ENCODE measurements around the gene HCN3.
"Not testable (repeated sequence)": the region's sequence is repeated elsewhere in the genome, so short reads cannot be mapped to it uniquely, and the experiment has no call there.

HCN3 gene
- 2.0 to 8.9 (median 4.5) reads per million in 9 experiments for total RNA-seq

DNA sequence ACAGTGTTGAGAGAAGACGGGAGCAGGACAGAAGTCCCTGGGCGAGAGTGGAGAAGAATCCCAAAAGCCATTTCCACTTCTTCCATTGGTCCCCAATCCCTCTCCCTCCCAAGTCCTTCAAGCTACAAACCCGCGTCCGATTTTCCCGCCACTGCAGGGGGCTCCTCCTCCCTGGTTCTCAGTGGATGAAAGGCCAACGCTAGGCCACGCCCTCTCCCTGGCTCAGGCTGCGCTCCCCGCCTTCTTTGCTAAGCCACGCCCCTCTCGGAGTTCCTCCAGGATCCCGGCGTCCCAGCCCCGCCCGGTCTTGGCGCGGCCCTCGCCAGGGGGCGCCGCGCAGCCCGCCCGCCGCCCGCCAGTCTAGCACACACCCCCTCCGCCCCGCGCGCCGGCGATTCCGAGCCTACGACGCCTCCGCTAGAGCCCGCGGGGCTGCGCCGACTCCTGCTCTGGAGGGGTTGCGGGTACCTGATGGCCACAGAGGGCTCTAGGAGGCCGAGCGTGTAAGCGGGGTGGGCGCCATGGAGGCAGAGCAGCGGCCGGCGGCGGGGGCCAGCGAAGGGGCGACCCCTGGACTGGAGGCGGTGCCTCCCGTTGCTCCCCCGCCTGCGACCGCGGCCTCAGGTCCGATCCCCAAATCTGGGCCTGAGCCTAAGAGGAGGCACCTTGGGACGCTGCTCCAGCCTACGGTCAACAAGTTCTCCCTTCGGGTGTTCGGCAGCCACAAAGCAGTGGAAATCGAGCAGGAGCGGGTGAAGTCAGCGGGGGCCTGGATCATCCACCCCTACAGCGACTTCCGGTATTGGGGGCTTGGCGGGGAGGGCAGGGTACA is at the start of gene HCN3:
Gene HCN3 (plus strand): TSS at position 394 of the 832 bp plus-strand sequence. CDS start 128 bp downstream, at position 522.
- peak within 1 kb of the TSS; percentile 1 to 19 for H3K27ac Mint-ChIP-seq
- peak; percentile 52 for ATAC-seq (replicated peaks)
- DNase-seq = peak; percentile 77 to 81 (median 81)
- H3K9me3 Mint-ChIP-seq = no peaks in the 10 kb centered on the region
- H3K4me1 Mint-ChIP-seq (ENCODE audit: low read depth in 2 of 2) = peaks cover 22 to 24% of the 10 kb centered on the region in 2 donors
- peaks cover 3% of the 10 kb centered on the region for H3K36me3 Mint-ChIP-seq (ENCODE audit: insufficient read depth)
- peak within 1 kb of the TSS; percentile 68 to 78 for H3K4me3 Mint-ChIP-seq
- H3K27me3 Mint-ChIP-seq = no peaks in the 10 kb centered on the region

DNA sequence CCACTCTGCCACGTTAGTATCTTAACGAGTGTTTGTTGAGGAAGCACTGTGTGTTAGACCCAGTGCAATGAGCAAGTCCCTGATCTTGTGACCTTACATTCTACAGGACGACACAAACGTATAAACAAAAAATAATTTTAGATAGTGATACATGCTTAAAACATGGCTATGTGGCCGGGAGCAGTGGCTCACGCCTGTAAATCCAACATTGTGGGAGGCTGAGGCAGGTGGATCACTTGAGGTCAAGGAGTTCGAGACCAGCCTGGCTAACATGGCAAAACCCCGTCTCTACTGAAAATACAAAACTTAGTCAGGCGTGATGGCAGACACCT is 49.2 kb upstream of the HCN3 start:
- ATAC-seq (replicated peaks) (no peak), DNase-seq (no peak)
- Mint-ChIP-seq H3K9me3 (no peaks in the 10 kb centered on the region), H3K4me3 (peak overlapping the region; percentile 88 to 92), H3K27me3 (no peaks in the 10 kb centered on the region), H3K4me1 (ENCODE audit: low read depth in 2 of 2) (peaks cover 12 to 15% of the 10 kb centered on the region in 2 donors), H3K27ac (peak overlapping the region; percentile 91 to 93), H3K36me3 (ENCODE audit: insufficient read depth) (peaks cover 12% of the 10 kb centered on the region)

DNA sequence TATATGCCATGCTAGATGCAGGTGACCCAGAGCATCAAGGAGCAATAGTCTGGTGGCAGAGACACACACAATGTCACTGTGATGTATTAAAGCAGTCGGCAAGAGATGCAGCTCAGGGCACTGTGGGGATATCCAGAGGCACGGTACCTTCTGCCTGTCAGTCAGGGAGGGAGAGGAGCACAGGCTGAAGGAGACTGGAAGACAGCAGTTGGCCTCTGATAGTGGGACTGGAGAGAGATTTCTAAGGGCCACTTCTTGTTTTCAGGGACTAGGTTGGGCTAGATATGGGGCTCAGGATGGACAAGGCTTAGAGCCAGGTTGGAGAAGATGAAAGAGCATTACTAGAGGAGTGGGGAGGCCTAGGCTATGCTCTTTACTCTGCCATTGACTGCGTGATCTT is 46.0 kb upstream of the HCN3 start:
- not testable (repeated sequence) for DNase-seq; H3K4me3 Mint-ChIP-seq; H3K27me3 Mint-ChIP-seq; H3K27ac Mint-ChIP-seq; ATAC-seq (replicated peaks); H3K9me3 Mint-ChIP-seq
- H3K4me1 Mint-ChIP-seq (ENCODE audit: low read depth in 2 of 2) = peaks cover 13 to 20% of the 10 kb centered on the region in 2 donors
- peaks cover 21% of the 10 kb centered on the region for H3K36me3 Mint-ChIP-seq (ENCODE audit: insufficient read depth)

DNA sequence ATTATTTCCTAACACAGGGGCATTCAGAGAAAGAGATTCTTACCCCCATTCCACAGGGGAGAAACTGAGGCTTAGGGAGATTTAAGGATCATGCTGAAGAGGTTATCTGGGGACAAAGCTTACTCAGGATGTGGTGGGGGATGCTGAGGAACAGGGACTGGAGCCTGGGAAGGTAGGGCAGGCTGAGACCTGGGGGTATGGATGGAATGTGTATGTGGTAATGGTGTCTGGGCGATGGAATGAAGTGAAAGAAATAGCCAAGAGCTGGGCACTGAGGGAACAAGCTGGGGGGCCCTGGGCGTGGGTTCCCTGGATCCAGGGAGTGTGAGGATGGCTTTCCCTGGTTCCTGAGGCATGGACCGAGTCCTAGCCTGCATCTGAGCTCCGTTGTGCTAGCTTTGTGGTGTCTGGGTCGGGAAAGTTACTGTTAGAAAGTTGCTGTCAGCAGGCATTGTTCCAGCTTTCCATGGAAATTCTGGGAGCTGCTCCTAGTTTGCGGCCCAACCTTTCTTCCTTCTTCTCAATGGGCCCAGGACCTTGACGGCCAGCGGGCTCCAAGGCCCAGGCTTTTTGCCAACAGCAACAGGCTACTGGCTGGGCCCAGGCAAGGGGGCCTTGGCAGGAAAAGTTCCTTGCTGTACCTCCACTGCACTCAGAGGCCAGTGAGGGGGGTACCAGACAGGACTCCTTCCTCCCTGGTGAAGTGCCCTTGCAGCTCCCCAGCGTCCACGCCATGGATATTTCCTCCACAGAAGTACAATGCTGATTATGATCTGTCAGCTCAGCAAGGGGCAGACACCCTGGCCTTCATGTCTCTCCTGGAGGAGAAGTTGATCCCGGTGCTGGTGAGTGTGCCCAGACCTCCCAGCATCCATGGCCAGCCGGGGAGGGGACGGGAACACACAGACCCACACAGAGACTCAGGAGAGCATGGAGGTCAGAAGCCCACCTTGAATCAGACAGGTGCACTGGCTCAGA is 45.0 kb upstream of the HCN3 start:
- not testable (repeated sequence) for H3K4me3 Mint-ChIP-seq; H3K9me3 Mint-ChIP-seq; H3K27ac Mint-ChIP-seq; ATAC-seq (replicated peaks); H3K27me3 Mint-ChIP-seq; DNase-seq
- Mint-ChIP-seq H3K36me3 (ENCODE audit: insufficient read depth) (peaks cover 15% of the 10 kb centered on the region), H3K4me1 (ENCODE audit: low read depth in 2 of 2) (peaks cover 4 to 12% of the 10 kb centered on the region in 2 donors)

DNA sequence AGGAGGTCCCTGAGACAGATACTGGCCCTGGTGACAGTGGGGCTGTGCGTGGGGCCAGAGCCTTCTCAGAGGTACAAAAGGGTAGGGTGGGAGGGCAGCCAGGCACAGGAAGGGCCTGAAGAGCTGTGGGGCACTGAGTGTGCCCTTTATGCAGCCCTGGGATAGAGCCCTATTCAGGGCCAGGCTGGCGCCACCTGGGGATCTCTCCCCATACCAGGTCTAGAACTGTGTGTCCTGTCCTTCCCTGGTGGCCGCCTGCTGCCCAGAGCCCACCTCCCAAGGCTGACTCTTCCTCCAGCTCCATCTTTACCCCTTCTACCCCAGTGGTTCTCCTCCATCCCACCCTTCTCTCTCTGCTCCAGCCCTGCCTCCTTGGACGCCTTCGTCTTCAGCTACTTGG is 43.8 kb upstream of the HCN3 start:
- H3K27me3 Mint-ChIP-seq, DNase-seq: not testable (repeated sequence)

DNA sequence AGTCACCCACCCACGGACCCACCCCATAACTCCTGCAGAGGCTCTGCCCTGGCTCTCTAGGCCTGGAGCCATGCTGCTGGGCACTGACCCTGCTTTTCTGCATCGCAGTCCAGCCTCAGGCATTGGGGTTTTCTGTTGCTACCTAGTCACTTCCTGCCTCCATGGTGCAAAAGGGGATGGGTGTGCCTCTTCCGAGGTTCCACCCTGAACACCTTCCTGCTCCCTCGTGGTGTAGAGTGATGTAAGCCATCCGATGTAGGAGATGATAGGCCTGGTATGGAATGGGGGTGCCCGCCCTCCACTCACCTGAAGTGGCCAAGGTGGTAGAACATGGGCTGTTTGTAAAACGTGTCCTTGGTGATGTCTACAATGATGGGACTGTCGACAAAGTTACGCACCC is 41.9 kb upstream of the HCN3 start:
- peaks cover 24% of the 10 kb centered on the region for H3K36me3 Mint-ChIP-seq (ENCODE audit: insufficient read depth)
- H3K27ac Mint-ChIP-seq = peak overlapping the region in 1 of 2 donors; percentile 12
- H3K27me3 Mint-ChIP-seq, DNase-seq, H3K9me3 Mint-ChIP-seq, H3K4me3 Mint-ChIP-seq: not testable (repeated sequence)
- peaks cover 4 to 12% of the 10 kb centered on the region in 2 donors for H3K4me1 Mint-ChIP-seq (ENCODE audit: low read depth in 2 of 2)
- ATAC-seq (replicated peaks) = peak; percentile 51

More for the DNA sequence above, 43.8 kb upstream of the HCN3 start:
- not testable (repeated sequence) for H3K4me1 Mint-ChIP-seq (ENCODE audit: low read depth in 2 of 2); ATAC-seq (replicated peaks); H3K9me3 Mint-ChIP-seq; H3K4me3 Mint-ChIP-seq; H3K27ac Mint-ChIP-seq
- H3K36me3 Mint-ChIP-seq (ENCODE audit: insufficient read depth) = peaks cover 17% of the 10 kb centered on the region

DNA sequence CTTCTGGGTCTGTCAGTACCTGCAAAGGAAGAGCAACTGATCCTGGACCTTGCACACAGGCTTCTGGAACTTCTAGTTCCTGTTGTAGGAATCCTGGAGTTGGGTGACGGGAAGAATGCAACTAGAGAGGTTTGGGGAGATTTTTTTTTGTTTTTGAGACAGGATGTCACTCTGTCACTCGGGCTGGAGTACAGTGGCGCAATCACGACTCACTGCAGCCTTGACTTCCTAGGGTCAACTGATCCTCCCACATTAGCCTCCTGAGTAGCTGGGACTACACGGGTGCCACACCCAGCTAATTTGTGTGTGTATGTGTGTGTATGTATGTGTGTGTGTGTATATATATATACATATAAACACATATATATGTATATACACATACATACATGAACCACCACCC is 40.8 kb upstream of the HCN3 start:
- H3K36me3 Mint-ChIP-seq (ENCODE audit: insufficient read depth) = peaks cover 24% of the 10 kb centered on the region
- H3K9me3 Mint-ChIP-seq = no peaks in the 10 kb centered on the region
- H3K4me1 Mint-ChIP-seq (ENCODE audit: low read depth in 2 of 2) = peaks cover 14 to 22% of the 10 kb centered on the region in 2 donors
- ATAC-seq (replicated peaks) (no peak), DNase-seq (no peak)
- H3K27me3 Mint-ChIP-seq = no peaks in the 10 kb centered on the region
- no peak overlapping the region for H3K4me3 Mint-ChIP-seq
- H3K27ac Mint-ChIP-seq = no peak overlapping the region

DNA sequence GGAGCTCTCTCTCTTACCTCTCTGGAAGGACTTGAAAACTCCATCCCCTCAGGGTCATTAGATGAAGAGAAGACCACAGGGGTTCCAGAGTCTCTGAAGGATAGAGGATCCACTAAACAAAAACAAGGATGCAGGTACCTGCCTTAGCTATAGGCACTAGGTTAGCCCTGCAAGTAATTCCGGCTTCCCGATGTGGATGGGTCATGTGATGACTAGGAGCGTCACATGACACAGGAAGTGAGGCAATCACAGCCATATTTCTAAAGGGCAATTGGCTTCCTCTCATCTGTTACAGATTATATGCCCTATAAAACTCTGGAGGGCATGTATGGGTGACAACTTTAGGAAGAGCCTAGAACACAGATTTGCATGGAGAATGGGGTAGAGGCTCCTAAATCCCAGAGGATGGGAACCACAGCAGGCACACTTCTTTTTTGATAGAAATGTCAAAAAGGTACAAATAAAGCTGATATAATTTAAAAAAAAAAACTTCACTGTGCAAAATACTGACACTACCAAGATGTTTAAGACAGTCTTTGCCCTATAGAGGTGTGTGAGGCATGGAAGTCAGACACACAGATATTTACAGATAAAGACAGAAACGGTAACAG is 36.1 kb upstream of the HCN3 start:
- DNase-seq = peak; percentile 62 to 70 (median 68)
- no peaks in the 10 kb centered on the region for H3K27me3 Mint-ChIP-seq
- peaks cover 0 to 2% of the 10 kb centered on the region in 2 donors for H3K9me3 Mint-ChIP-seq
- peak overlapping the region; percentile 91 to 92 for H3K27ac Mint-ChIP-seq
- H3K4me1 Mint-ChIP-seq (ENCODE audit: low read depth in 2 of 2) = peaks cover 28 to 32% of the 10 kb centered on the region in 2 donors
- peak; percentile 32 for ATAC-seq (replicated peaks)
- H3K4me3 Mint-ChIP-seq = peak overlapping the region; percentile 85 to 87
- H3K36me3 Mint-ChIP-seq (ENCODE audit: insufficient read depth) = peaks cover 38% of the 10 kb centered on the region

DNA sequence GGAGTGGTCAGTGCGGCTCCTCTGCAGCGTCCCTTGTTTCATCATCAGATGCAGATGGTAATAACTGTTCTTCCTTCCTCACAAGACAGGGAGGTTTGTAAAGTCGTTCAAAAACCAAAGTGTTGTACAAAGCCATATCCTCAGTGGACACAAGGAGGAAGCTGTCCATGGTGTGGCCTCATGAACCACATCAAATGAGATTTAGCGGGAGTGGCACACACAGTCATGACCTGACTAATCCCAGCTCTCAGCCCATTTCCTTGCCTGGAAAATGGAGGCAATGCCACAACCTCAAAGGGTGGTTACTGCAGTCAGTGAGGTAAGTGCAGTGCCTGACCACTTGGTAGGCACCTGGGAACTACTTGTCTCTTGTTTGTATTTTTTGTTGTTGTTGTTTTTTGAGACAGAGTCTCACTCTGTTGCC is 35.4 kb upstream of the HCN3 start:
- Mint-ChIP-seq H3K27ac (peak overlapping the region; percentile 91 to 92), H3K4me3 (peak overlapping the region; percentile 85 to 87), H3K27me3 (no peaks in the 10 kb centered on the region), H3K4me1 (ENCODE audit: low read depth in 2 of 2) (peaks cover 28 to 32% of the 10 kb centered on the region in 2 donors), H3K36me3 (ENCODE audit: insufficient read depth) (peaks cover 42% of the 10 kb centered on the region), H3K9me3 (peaks cover 0 to 2% of the 10 kb centered on the region in 2 donors)
- DNase-seq = no peak
- no peak for ATAC-seq (replicated peaks)

DNA sequence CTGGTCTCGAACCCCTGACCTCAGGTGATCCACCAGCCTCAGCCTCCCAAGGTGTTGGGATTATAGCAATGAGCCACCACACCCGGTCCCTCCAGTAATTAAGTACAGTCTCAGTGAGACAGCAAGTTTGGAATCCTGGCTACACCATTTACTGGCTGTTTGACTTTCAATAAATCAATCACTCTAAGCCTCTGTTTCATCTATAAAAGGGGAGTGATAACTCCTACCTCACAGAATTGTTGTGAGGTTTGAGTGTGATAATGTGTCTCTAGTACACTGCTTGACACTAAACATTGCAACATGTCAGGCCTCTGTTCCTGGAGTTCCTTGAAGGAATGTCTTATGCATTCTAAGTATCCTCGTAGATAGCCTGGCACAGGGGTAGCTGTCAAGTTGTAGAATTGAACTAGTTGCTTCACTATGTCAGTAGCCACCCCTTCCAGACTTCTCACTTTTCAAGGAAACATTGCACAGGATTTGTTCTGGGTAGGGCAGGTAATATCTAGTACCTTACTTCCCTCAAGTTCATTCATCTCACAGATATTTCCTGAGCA is 34.4 kb upstream of the HCN3 start:
- DNase-seq (no peak), ATAC-seq (replicated peaks) (no peak)
- Mint-ChIP-seq H3K27me3 (no peaks in the 10 kb centered on the region), H3K36me3 (ENCODE audit: insufficient read depth) (peaks cover 36% of the 10 kb centered on the region), H3K27ac (peak overlapping the region; percentile 97 to 98), H3K4me3 (peak overlapping the region; percentile 78 to 83), H3K4me1 (ENCODE audit: low read depth in 2 of 2) (peaks cover 28 to 32% of the 10 kb centered on the region in 2 donors), H3K9me3 (peaks cover 0 to 2% of the 10 kb centered on the region in 2 donors)

DNA sequence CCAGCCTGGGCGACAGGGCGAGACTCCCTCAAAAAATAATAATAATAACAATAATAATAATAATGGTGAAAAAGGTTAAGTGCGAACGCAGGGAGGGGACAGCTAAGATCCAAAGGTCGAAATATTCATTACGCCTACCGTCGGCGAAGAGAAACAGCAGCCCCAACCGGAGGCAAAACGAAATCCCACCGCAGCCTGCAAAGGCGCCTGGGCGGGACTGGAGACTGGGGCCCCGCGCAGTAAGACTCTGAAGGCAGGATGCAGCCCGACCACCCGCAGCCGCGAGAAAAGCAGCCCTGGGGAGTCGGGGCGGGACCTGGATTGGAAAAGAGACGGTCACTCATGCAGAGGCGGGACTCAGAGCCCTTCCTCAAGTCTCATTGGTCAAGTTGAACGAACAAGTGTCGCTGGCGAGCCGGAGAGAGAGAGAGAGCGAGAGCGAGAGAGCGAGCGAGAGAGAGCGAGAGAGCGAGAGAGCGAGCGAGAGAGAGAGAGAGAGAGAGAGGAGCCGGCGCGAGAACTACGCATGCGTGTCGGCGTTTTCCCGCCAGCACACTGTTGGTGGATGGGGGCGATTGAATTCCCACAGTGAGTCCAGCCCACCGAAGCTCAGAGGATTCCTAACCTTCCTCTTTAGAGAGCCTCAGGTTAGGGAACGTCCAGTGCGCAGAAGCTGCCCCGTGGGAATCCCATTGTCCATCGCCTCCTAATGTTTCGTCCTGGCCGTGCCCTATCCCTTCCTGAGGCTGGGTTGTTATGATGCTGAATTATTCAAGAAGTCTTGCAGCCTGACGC is 32.7 kb upstream of the HCN3 start:
- H3K27ac Mint-ChIP-seq = peak overlapping the region; percentile 97 to 98
- peak overlapping the region; percentile 78 to 83 for H3K4me3 Mint-ChIP-seq
- peaks cover 0 to 2% of the 10 kb centered on the region in 2 donors for H3K9me3 Mint-ChIP-seq
- no peaks in the 10 kb centered on the region for H3K27me3 Mint-ChIP-seq
- H3K4me1 Mint-ChIP-seq (ENCODE audit: low read depth in 2 of 2) = peaks cover 24 to 32% of the 10 kb centered on the region in 2 donors
- H3K36me3 Mint-ChIP-seq (ENCODE audit: insufficient read depth) = peaks cover 29% of the 10 kb centered on the region
- ATAC-seq (replicated peaks) = peak; percentile 96
- peak; percentile 92 to 97 (median 95) for DNase-seq

DNA sequence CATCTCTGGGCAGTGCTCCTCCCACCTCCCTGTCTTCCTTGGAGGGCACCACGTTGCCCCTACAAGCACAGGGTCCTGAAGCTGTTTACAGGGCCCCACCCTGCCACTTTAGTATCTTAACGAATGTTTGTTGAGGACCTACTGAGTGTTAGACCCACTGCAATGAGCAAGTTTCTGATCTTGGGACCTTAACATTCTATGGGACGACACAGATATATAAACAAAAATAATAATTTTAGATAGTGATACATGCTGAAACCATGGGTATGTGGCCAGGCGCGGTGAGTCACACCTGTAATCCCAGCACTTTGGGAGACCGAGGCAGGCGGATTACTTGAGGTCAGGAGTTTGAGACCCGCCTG is 32.1 kb upstream of the HCN3 start:
- Mint-ChIP-seq H3K4me1 (ENCODE audit: low read depth in 2 of 2) (peaks cover 28 to 32% of the 10 kb centered on the region in 2 donors), H3K9me3 (peaks cover 0 to 2% of the 10 kb centered on the region in 2 donors), H3K27me3 (no peaks in the 10 kb centered on the region), H3K27ac (peak overlapping the region; percentile 97 to 98), H3K4me3 (peak overlapping the region; percentile 78 to 83), H3K36me3 (ENCODE audit: insufficient read depth) (peaks cover 29% of the 10 kb centered on the region)
- no peak for ATAC-seq (replicated peaks)
- no peak for DNase-seq

All from effector memory CD8-positive, alpha-beta T cell (primary cell).